BE2C (cell line): ENCODE results near the gene AGAP6.
"Not testable (repeated sequence)": the region's sequence is repeated elsewhere in the genome, so short reads cannot be mapped to it uniquely, and the experiment has no call there.

ENCODE experiments used
- DNase-seq: peaks from one replicate; pipeline ENCODE4 v3.0.0-alpha.2; 2020
- H3K27me3 ChIP-seq: fragments of 250-450 bp; sonication (Bioruptor Pico); 2 replicates; pipeline ENCODE4 v1.5.1; 2020; ENCODE audit warnings: mild to moderate bottlenecking
- H3K36me3 ChIP-seq: fragments of 250-450 bp; sonication (Bioruptor Pico); 2 replicates; pipeline ENCODE4 v1.5.1; 2020; ENCODE audit warnings: mild to moderate bottlenecking
- H3K4me1 ChIP-seq: fragments of 250-450 bp; sonication (Bioruptor Pico); 2 replicates; pipeline ENCODE4 v1.5.1; 2020
- H3K4me3 ChIP-seq: 2 replicates; pipeline ENCODE4 v1.5.1; 2011; ENCODE audit warnings: low read depth, low read length
- H3K9me3 ChIP-seq: fragments of 250-450 bp; sonication (Bioruptor Pico); 2 replicates; pipeline ENCODE4 v1.5.1; 2020
- TF ChIP-seq, protein P1 (sequence below): IDR thresholded peaks from 2 replicates; pipeline ENCODE4 v1.5.1; 2012; ENCODE audit warnings: mild to moderate bottlenecking, low read depth, low read length

The AGAP6 gene

DNA sequence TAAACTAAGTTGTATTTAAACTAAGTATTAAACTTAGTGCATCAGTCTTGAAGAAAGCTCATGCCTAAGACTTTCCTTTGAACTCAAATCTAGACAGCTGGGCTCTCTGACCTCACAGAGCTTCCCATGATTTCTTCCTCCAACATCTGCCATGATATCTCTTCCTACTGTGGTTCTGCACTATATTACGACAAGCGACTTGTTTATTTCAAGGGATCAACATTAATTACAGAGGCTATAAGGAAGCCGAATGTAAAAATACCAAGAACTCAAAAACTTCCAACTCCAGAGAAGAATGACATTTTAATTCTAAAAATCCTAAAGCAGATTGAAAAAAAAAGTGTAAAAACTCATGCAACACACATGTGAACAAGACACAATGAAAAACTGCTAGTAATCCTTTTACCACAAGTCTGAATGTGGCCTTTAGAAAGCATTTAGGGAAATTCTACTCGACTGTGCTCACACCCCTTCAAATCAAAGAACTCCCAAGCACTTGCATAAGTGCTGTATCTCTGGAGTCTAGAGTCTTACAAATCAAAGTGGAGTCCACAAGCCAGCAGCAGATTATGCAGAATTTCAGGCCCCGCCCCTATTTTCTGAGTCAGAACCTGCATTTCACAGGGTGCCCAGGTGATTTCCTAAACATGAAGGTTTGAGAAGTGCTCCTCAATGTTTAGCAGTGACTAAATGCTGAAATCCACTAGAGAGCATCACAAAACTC lies 56.9 kb downstream of the AGAP6 start:
- no peaks in the 10 kb centered on the region for H3K36me3 ChIP-seq
- H3K27me3 ChIP-seq, result no peaks in the 10 kb centered on the region
- no peak for DNase-seq

DNA sequence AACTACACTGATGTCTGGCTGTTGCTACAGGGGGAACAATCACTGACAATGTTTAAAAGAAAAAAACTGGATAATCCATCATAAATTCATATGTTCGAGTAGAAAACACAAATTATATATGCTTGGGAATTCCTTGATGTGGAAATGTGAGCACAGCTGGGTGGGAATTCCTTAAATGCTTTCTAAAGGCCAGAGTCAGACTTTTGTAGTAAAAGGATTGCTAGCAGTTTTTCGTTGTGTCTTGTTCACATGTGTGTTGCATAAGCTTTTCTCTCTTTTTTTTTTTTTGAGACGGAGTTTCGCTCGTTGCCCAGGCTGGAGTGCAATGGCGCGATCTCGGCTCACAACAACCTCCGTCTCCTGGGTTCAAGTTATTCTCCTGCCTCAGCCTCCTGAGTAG lies 58.3 kb downstream of the AGAP6 start:
- not testable (repeated sequence) for H3K4me3 ChIP-seq, H3K9me3 ChIP-seq, H3K4me1 ChIP-seq, H3K36me3 ChIP-seq, H3K27me3 ChIP-seq, DNase-seq

More for the DNA sequence above, 56.9 kb downstream of the AGAP6 start:
- no peaks in the 10 kb centered on the region for H3K4me1 ChIP-seq
- no peaks in the 10 kb centered on the region for H3K9me3 ChIP-seq
- TF ChIP-seq, protein P1, sequence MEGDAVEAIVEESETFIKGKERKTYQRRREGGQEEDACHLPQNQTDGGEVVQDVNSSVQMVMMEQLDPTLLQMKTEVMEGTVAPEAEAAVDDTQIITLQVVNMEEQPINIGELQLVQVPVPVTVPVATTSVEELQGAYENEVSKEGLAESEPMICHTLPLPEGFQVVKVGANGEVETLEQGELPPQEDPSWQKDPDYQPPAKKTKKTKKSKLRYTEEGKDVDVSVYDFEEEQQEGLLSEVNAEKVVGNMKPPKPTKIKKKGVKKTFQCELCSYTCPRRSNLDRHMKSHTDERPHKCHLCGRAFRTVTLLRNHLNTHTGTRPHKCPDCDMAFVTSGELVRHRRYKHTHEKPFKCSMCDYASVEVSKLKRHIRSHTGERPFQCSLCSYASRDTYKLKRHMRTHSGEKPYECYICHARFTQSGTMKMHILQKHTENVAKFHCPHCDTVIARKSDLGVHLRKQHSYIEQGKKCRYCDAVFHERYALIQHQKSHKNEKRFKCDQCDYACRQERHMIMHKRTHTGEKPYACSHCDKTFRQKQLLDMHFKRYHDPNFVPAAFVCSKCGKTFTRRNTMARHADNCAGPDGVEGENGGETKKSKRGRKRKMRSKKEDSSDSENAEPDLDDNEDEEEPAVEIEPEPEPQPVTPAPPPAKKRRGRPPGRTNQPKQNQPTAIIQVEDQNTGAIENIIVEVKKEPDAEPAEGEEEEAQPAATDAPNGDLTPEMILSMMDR, result no peak
- H3K4me3 ChIP-seq, result no peak overlapping the region

DNA sequence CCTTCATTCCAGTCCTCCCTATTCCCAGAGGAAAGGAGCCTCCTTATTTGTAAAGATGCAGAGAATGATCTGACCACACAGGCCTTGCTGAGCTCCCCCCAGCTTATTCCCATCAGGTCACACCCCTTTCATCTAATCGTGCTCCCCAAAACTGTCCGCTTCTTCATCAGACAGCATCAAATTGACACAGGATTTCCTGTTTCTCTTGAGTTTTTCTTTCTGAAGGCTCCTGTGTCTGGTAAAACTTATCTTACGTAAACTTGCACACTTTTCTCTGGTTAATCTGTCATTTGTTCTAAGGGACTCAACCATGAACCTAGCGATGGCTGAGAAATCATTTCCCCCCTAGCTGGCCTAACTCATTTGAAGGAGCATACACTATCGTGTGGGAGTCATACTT lies 59.4 kb downstream of the AGAP6 start:
- H3K9me3 ChIP-seq, H3K36me3 ChIP-seq, H3K4me3 ChIP-seq, H3K4me1 ChIP-seq, DNase-seq, H3K27me3 ChIP-seq: not testable (repeated sequence)

DNA sequence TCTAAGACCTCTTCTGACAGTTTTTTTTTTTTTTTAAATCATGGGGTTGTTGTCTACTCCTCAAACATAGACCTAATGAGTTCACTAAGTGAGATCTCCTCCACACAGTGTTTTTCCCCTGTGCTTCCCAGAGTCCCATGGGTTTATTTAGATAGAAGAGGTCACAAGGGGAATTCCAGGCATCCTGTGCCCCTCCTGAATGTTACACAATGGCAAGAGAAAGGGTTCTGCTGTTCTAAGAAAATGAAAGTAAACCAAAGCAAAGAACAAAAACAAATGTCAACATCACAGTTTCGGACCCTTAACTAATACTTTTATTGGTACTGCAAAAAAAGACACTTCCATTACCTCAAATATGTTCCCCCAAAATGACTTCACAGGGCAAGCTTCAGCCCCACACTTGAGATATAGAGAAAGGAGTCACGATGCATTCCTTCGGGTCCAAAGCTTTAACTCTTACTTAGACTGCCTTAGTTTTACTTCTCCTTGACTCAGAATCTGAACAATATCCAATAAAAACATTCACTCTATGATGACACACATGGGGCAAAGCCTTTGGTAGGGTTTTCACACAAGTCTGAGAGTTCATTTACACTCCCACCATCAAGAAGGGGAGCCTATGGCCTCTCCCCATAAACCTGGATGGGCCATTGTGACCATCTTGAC lies 63.9 kb downstream of the AGAP6 start:
- not testable (repeated sequence) for H3K36me3 ChIP-seq, H3K4me1 ChIP-seq, H3K4me3 ChIP-seq, H3K27me3 ChIP-seq, H3K9me3 ChIP-seq, DNase-seq

DNA sequence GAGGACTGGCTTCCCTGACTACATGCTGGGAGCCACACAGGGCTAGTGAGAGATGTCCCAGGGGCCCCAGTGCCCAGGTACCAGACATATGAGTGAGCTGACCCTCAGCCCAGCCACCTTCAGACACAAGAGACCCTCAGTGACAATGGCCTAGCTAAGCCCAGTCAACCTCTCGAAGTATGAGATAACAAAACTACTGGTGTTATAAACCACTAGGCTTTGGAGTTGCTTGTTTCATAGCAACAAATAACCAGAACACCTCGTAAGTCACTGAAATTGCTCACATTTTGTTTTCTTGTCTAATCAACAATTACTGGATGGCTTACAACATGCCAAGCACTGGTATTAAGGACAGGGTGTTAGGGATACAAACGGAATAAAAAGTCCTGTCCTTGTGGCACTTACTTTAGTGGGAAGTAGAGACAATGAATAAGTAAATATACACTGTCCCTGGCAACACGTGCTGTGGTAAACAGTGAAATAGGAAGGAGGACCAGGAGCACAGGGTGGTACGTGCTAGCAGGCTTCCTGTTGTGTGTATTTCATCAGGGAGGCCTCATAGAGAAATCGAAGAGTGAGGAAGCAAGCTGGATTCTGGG lies 64.7 kb downstream of the AGAP6 start:
- not testable (repeated sequence) for H3K36me3 ChIP-seq, H3K4me1 ChIP-seq, DNase-seq, H3K27me3 ChIP-seq, H3K4me3 ChIP-seq, H3K9me3 ChIP-seq

DNA sequence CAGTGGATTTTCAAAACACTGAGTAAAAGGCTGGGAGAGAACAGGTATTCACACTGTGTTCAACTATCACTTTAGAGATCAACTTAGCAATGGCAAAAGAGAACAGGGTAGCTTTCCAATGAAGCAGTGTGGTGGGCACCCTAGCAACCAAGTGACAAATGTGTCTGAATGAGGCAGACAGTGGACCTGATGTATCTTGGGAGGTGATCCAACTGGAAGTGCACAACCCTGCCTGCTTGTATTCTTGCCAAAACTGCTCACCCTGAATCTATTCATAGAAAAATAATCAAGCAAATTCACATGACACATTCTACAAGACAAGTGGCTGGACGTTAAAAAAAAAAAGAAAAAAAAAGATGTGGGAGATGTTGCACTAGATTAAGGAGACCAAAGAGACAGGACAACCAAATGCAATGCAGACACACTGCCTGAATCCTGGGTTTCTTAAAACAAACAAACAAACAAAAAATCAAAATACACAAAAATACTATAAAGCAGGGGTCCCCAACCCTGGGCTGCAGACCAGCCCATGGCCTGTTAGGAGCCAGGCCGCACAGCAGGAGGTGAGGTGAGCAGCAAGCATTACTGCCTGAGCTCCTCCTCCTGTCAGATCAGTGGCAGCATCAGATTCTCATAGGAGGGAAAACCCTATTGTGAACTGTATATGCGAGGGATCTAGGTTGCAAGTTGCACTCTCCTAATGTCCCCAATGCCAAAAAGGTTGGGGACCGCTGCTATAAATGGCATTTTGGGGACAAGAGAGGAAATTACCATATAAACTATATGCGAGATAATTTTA lies 67.5 kb downstream of the AGAP6 start:
- not testable (repeated sequence) for H3K36me3 ChIP-seq, H3K4me1 ChIP-seq, H3K9me3 ChIP-seq, DNase-seq, H3K27me3 ChIP-seq, H3K4me3 ChIP-seq

DNA sequence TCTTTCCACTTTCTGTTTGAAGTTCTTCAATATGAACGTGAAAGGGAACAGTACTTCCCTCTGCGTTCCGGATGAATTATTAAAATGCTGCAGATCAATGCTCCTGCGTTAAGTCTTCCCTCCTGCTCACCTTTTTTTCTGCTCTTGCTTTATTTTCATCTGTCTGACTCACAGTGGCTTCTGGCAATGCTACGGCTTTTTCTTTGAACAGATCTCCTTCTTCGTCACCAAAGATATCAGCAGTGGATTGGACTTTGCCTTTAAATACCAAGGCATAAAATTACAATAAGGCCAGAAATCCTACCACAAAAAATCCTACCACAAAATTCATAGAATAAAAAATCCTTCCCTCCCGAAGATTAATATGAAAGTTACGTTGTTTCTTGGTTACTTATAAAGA lies 68.4 kb downstream of the AGAP6 start:
- not testable (repeated sequence) for H3K27me3 ChIP-seq

DNA sequence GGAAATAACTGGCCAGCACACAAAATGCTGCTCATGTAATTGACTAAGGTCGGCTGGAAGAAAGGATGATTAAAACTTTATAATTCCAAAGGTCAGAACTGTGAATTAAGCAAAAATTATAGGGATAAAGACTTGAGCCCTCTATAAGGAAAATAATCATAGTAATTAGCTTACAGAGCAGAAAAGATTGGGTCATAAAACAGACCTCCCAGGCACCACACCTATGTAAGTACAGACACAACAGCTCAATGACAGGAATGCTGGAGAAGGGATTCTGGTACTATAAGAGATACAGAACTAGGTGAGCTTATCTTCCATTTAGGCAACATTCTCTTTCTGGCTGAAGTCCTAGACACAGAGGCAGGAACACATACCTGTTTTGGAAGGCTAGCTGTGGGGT lies 70.5 kb downstream of the AGAP6 start:
- not testable (repeated sequence) for DNase-seq, H3K9me3 ChIP-seq, H3K4me1 ChIP-seq, H3K4me3 ChIP-seq, H3K36me3 ChIP-seq, H3K27me3 ChIP-seq

More for the DNA sequence above, 68.4 kb downstream of the AGAP6 start:
- H3K4me1 ChIP-seq, DNase-seq, H3K36me3 ChIP-seq, H3K9me3 ChIP-seq, H3K4me3 ChIP-seq: not testable (repeated sequence)

DNA sequence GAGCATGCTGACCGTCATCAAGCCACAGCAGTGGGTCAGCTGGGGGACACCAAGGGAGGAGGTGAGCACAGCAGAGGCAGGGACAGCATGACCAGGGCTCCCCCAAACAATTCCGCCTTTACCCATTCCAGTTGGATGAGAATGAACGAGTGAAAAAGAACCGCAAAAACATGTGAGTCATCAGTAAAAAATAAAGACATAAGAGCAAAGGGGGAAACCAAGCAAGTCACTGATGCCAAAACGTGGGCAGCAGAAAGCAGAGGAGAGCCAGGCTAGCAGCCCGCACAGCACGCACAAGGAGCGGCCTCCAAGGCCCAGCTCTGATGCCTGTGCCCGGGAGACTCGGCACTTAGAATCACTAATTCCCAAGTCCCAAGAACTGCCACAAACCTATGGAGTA lies 71.7 kb downstream of the AGAP6 start:
- H3K36me3 ChIP-seq, H3K4me3 ChIP-seq, DNase-seq, H3K4me1 ChIP-seq, H3K27me3 ChIP-seq, H3K9me3 ChIP-seq: not testable (repeated sequence)
